NCI-H2196 (cell line): ENCODE data around the gene AKIRIN1.
"Not testable (repeated sequence)": the region's sequence is repeated elsewhere in the genome, so short reads cannot be mapped to it uniquely, and the experiment has no call there.

ENCODE experiments used
- DNase-seq: peaks from one replicate; lab custom pipeline; 2025; ENCODE audit not compliant: unreplicated experiment; lab: John Stamatoyannopoulos, UW

The AKIRIN1 gene, protein sequence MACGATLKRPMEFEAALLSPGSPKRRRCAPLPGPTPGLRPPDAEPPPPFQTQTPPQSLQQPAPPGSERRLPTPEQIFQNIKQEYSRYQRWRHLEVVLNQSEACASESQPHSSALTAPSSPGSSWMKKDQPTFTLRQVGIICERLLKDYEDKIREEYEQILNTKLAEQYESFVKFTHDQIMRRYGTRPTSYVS

DNA sequence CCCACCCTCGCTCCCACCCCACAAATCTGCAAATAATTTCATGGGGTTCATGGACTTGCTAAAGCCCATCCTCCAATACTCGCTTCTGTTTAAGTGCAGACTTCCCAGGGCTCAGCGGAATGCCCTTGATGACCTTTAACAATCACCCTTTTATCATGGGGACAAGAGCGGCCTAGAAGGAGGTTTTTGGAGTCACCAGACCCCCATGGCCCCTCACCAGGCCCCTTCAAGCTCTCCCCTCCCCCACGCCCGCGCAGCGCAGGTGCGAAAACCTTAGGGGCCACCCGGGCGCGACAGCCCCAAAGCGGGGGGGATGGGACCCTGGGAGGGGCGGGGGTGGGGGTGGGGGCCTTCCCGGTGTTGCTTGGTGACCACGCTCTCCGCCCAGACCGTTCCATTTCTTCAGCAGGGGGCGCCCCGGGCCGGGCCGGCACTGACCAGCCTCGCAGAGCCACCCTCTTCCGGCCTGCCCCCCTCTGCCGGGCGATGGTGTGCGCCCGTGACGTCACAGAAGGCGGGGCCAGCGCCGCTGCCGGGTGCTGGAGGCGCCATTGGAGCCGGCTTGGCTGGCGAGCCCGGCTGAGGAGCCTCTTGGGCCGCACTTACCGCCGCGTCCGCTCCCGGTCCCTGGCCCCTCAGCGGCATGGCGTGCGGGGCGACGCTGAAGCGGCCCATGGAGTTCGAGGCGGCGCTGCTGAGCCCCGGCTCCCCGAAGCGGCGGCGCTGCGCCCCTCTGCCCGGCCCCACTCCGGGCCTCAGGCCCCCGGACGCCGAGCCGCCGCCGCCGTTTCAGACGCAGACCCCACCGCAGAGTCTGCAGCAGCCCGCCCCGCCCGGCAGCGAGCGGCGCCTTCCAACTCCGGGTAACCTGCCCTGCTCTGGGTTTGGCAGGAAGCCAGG, at the start of gene AKIRIN1:
AKIRIN1 (plus strand) TSS at position 539 of the 900 bp plus-strand sequence; CDS start at position 644, 105 bp downstream.
- DNase-seq = peak; percentile 95

DNA sequence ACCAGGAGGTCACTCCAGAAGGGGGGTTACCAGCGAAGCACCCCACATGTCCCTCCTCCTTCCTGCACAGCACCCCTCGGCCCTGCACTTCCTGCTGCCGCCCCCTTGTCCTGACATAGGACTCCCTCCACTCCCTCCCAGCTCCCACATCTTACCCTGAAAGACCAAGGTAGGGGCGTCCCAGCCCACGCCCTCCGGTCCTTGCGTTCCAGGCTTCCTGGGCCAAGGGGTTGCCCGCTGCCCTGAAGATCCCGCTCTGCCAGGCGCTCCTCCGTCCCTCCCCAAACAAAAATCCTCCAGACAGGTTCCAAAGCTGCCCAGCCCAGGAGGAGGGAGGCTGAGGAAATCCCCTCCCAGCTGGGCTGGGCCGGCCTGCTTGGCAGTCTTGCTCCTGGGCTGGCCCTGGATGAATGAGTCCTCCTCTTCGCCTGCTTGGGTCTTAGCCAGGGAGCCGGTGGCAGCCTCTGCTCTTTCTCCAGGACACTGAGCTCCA, 49.5 kb upstream of the AKIRIN1 start, which contains the start of gene RHBDL2:
RHBDL2 (minus strand) TSS at position 304 of the 493 bp plus-strand sequence. CDS start 22,618 bp downstream, outside the sequence.
- peak; percentile 48 for DNase-seq

DNA sequence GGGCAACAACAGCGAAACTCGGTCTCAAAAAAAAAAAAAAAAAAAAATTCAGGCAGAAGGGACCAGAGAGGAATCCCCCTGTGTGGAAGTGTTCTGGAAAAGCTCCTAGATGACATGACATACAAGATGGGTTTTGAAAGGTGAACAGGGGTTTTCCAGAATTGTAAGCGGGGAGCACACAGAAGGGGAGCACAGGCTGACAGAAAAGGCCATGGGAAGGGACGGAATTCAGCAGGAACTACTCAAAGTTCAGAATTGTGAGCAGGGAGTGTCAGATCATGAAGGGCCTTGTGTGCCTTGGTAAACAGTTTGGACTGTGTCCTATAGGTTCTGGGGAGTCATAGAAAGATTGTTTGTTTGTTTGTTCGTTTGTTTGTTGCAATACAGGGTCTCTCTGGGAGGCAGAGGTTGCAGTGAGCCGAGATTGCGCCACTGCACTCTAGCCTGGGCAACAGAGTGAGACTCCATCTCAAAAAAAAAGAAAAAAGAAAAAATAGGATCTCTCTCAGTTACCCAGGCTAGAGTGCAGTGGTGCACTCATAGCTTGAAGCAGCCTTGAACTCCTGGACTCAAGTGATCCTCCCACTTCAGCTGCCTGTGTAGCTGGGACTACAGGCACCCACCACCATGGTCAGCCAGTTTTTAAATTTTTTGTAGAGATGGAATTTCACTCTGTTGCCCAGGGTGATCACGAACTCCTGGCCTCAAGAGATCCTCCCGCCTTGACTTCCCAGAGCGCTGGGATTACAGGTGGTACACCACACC, 48.2 kb upstream of the AKIRIN1 start:
- DNase-seq = no peak

DNA sequence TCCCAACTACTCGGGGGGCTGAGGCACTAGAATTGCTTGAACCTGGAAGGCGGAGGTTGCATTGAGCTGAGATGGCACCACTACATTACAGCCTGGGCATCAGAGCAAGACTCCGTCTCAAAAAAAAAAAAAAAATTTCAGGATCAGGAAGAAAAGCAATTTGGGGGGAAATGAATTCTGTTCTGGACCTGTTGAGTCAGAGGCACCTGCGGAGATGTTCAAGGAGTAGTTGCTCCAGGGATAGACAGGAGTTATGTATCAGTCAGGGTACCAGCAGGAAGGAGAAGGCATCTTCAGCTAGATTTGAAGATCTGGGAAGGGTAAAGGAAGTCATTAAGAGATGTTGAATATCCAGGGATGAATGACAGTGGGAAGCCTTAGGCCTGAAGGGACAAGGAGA, 46.5 kb upstream of the AKIRIN1 start:
- DNase-seq = no peak

DNA sequence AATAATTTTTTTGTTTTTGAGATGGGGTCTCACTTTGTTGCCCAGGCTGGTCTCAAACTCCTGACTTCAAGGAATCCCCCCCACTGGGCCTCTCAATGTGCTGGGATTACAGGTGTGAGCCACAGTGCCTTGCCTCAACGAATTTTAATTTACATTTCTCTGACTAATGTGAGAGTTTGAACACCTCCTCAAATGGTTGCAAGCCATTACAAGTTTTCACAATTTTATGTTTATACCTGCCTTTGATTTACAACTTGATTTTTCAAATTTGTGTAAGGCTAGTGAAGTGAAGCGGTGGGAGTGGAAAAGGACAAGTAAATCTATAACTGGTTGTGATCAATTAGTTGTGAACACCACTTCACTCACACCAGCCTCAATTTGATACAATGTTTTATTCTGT, 40.5 kb upstream of the AKIRIN1 start:
- no peak for DNase-seq

DNA sequence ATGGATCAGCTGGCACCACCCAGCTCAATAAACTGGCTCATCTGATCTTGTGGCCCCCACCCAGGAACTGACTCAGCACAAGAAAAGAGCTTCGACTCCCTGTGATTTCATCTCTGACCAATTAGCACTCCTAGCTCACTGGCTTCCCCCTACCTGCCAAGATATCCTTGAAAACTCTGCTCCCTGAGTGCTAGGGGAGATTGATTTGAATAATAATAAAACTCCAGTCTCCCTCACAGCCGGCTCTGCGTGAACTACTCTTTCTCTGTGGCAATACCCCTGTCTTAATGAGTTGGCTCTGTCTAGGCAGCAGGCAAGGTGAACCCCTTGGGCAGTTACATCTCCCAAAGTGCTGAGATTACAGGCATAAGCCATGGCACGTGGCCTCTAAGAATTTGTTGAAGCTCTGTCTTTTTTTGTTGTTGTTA, 37.6 kb upstream of the AKIRIN1 start:
- DNase-seq = no peak

DNA sequence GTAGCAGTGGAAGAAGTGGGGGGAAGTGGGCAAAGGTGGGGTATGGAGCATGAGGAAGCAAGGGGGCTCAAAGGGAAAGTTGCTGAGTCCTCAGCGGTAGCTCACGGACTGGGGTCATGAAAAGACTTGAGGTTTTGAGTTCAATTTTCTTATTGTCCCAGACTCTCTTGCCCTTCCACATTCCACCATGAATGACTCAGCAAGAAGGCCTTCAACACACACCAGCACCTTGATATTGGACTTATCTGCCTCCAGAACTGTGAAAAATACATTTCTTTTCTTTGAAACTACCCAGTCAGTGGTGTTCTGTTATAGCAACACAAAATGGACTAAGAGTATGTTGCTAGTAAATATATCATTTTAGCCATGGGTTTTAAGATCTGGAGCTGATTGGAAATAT, 32.1 kb upstream of the AKIRIN1 start:
- DNase-seq = no peak

DNA sequence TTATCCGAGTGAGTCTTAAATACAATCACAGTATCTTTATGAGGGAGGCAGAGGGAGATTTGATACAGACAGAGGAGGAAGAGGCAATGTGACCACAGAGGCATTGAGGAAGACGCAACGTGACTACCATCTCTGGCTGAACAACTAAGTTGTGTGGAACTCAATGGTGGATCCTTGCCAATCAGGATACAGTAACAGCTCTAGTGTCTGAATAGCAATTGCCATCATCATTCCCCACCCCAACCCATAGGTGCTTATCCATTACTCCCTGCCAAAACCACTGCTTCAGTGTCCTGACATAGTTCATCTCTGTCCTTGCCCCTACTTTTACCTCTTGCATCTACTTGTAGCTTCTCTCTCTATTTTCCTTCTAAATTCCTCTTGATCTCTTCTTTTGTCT, 29.0 kb upstream of the AKIRIN1 start:
- DNase-seq = no peak

DNA sequence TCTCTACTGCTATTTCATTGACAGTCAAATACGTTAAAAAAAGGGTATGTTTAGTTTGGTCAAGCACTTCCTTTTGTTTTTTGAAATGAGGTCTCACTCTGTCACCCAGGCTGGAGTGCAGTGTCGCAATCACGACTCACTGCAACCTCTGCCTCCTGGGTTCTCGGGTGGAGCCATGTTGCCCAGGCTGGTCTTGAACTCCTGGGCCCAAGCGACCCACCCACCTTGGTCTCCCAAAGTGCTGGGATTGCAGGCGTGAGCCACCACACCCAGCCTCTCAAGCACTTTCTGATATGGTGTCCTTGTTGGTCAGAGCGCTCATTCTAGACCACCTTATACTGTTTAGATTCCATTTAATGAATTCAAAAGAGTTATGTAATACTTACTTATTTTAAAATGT, 28.5 kb upstream of the AKIRIN1 start:
- DNase-seq = no peak

DNA sequence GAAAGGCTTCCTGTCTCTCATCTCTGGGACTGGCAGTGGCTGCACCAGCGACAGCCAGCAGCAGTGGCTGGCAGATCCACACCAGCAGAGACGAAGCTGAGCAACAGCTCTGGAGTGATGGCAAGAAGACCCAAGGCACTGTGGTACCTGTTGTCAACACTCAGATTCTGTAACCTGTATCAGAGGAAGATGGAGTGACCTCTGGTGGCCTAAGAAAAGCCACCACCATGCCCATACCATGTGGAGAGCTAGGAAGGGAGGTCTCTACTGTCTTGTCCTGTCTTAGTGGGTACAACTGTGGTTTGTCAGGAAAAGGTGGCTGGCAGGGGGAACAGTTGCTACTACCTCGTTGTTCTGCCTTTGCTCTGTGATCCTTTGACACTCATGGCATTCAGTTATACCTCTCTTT, 26.9 kb upstream of the AKIRIN1 start:
- DNase-seq = no peak

DNA sequence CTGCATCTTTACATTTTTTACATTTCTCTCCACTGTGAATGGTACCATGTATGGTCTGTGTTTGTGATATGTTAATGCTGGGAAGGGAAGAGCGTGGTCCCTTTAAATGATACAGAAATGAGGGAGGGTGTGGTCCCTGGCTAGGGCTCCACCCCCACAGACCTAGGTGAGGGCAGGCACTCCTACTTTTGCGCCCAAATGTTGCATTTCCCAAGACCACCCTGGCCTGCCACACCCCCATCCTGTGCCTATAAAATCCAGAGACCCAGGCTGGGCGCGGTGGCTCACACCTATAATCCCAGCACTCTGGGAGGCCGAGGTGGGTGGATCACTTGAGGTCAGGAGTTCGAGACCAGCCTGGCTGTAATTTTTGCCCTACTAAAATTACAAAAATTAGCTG, 17.9 kb upstream of the AKIRIN1 start:
- DNase-seq = not testable (repeated sequence)

DNA sequence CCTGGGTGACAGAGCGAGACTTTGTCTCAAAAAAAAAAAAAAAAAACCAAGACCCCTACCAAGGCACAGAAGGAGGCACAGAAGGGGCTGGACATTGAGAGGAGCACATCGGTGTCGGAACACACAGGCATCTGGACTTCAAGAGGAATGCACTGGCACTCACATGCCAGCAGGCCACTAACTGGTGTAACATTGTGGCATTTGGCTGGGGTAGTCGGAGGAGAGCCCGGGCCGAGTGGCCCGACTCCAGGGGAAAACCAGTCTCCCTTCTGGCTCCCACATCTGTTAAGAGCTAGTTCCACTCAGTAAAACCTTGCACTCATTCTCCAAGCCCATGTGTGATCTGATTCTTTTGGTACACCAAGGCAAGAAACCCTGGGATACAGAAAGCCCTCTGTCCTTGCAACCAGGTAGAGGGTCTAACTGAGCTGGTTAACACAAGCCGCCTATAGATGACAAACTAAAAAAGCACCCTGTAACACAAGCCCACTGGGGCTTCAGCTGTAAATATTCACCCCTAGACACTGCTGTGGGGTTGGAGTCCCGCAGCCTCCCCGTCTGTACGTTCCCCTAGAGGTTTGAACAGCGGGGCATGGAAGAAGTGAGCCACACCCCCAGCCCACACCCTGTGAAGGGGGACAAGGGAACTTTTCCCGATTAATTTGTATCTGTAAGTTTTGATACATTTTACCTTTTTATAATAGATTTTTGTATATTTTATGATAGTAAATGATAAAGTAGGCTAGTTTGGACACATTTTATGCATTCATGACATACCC, 17.2 kb upstream of the AKIRIN1 start:
- no peak for DNase-seq

DNA sequence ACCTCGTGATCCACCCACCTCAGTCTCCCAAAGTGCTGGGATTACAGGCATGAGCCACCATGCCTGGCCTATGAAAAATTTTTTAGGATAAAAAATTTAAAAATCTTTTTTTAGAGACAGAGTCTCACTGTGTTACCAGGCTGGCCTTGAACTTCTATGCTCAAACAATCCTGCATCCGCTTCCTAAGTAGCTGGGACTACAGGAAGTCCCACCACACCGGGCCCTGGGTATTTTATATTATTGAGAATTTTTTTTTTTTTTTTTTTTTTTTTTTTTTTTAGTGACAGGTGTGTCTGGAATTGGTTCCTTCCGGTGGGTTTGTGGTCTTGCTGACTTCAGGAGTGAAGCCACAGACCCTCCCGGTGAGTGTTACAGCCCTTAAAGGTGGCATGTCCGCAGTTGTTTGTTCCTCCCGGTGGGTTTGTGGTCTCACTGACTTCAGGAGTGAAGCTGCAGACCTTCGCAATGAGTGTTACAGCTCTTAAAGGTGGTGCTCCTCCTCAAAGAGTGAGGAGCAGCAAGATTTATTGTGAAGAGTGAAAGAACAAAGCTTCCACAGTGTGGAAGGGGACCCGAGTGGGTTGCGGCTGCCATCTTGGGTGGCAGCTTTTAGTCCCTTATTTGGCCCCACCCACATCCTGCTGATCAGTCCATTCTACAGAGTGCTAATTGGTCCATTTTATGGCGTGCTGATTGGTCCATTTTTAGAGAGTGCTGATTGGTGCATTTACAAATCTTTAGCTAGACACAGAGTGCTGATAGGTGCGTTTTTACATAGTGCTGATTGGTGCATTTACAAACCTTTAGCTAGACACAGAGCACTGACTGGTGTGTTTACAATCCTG, 13.5 kb upstream of the AKIRIN1 start:
- DNase-seq = not testable (repeated sequence)

DNA sequence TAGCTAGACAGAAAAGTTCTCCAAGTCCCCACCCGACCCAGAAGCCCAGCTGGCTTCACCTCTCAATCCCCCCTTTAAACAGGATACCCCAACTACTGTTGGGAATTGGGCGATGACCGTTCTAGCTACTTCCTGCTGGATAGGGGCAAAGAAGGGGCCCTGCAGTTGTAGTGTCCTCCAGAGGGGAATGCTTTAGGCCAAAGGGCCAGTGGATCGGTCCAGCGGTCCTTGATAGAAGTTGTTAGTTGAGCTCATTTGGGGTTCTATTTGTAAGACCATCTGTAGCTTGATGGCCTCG, 12.9 kb upstream of the AKIRIN1 start:
- not testable (repeated sequence) for DNase-seq

DNA sequence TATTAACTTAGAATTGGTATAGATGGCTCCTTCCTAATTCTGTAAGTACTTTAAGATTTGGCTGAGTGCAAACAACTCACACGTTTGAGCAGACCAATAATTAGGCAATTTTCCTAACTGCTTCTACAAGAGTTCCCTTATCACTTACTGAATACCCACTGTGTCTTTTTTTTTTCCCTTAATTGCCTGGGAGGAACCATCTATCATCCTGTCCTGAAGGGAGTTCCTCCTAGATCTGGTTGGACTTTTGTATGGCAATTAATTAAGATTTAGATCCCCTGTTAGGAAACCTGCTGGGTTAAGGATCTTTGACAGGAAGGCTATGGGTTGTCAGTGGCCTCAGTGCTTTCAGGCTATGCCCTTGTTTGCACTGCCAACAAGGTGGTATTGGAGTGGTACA, 11.7 kb upstream of the AKIRIN1 start:
- DNase-seq = not testable (repeated sequence)

DNA sequence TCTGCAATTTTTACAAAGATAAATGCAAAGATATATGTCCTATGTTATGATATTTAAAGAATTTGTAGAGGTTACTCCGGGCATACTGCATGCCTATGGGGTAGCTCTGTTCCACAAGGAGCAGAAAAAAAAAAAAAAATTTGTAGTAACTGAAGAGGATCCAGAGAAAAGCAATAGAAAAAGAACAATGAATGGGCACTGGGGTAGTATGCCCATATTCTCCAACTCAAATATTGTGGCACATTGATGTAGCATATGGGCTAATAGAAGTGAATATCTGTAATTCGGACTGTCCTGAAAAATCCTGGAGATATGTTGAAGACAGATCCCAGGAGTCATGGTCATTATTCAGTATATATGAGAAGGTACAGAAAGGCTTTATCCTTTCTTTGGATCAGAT, 1.1 kb upstream of the AKIRIN1 start:
- DNase-seq = no peak

DNA sequence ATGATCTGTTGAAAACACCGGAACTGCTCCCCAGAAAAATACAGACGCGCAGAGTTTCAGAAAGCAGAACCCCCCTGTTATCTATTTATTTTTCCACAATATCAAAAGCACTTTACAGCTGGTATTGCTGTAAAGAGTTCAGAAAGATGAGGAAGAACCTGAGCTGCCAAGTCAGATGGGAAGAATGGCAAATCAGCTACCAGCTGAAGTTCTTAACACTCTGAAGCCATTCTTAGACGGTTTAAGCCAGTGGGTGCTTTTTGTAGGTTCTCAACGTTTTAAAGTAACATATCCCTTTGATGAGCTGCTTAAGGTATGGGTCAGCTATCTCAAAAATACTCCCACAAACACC, 714 bp upstream of the AKIRIN1 start:
- peak; percentile 54 for DNase-seq

DNA sequence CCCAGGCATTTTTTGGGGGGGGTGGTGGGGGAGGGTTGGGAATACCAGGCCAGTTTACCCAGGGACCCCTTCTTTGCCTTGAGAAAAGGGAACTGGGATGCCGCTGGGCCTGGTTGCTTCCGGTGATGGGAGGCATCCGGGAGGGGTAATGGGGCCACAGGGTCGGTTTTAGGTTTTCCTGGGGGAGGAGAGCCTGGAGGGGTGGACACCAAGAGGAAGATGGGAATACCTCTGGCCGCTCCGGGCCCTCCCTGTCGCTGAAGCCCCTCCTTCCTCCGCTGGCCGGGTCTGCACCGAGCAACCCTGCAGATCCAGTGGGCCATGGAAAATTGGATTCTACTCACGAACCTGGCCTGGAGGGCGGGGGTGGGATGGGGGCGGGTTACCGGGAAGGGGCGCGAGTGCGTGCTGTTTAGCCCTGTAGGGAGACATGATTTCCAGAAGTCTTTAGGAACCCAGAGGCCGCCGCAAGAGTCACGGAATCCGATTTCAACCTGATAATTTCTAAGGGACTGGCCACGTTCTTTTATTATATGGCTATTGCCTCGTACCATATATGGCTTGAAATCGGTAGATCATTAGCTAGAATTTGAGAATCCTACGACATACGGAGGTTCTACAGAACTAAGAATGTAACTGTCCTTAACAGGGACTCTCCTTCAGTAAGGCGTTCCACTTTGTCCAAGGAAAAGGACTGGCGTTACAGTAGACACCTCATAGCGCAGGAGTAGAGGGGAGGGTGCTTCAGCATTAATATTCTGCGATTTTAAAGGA, 749 bp downstream of the AKIRIN1 start:
- DNase-seq = no peak

DNA sequence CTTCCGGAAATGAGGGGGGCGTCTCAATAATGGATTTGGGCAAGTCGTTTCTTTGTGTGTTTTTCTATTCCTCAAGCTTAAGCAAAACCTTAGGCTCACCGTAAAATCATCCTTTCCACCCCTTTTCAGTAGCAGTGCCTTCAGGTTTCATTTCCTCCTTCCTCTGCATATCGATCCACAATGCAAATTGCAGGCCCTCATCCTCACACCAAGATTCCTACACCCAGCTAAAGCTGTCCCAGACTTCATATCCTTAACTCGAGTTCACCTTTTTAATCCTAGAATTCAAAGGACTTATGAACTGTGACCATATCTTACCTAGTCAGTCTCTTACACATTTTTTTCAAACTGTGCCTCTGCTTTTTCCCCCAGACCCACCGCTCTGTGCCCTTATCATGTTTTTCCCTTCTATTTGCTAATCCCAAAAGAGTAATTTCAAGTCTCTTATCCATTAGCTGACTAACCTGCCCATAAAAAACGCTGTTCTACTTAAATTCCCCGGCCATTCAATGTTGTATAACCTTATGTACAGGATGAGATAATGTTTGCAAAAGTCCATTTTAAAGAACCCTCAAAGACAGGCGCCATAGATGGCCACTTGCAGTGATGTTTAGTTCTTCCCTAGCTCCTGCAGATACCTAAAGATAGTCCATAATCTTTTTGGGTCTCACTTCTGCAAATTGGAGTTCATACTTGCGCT, 1.5 kb downstream of the AKIRIN1 start:
- no peak for DNase-seq
